GM21515 (cell line): ENCODE data around the gene RPS6KL1.

Experiments used
- ATAC-seq: cut with Tn5 transposase; IDR thresholded peaks from one replicate; pipeline ENCODE4 v1.9.1; 2021; ENCODE audit not compliant: unreplicated experiment

RPS6KL1 gene

DNA sequence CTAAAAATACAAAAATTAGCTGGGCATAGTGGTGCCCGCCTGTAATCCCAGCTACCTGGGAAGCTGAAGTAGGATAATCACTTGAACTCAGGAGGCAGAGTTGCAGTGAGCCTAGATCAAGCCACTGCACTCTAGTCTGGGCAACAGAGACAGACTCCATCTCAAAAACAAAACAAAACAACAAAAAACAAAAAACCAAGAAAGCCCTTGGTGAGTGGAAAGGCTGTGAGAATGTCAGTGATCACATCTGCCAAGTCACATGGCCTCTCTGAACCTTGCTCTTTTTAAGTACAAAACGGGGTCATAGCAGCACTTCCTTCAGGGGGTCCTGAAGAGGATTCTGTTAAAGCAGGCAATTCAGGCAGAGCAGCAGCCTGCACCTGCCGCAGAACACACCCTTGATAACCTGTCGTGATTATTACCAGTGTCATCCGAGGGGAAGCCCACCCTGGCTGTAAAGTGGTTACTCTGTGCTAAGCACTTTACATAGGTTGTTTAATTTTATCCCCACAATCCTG is 9.6 kb downstream of the RPS6KL1 start:
- no peak for ATAC-seq

DNA sequence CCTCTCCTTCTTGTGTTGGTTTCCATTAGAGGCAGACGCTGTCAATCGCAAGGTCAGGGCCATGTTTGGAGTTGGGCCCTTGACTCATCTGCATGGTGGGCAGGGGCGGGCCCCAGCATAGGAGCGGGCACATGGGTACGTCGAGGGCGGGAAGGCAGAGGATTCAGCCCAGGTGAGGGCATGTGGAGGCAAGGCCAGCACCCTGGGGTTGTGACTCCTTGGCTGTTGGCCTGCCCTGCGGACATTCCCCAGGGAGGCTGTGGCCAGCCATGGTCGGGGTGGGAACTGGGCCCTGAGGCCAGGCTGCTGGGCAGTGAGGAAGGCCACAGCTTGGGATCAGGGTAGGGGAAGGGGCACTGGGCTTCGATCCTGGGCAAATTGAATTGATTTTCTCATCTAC is 10.3 kb downstream of the RPS6KL1 start:
- no peak for ATAC-seq

DNA sequence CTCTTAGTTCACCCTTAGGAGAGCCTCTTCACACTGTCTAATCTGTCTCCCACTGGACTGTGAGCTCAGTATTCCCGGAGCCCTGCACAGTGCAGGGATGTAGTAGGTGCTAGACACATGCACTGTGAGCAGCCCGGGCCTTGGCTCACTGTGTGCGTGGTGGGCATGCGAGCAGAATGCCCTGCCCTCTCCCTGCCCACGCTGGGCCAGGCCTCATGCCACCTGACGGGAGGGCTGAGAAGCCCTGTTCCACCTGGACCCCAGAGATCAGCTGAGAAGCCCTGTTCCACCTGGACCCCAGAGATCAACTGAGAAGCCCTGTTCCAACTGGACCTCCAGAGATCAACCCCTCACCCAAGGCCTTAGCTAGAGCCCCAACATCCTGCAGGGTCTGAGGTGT is 10.9 kb downstream of the RPS6KL1 start:
- no peak for ATAC-seq

GRCh38 chr14:74911704-74912103 is 11.4 kb downstream of the RPS6KL1 start:
- no peak for ATAC-seq

- no peak for ATAC-seq
Measured at GRCh38 chr14:74911221-74911620, 11.8 kb downstream of the RPS6KL1 start.

DNA sequence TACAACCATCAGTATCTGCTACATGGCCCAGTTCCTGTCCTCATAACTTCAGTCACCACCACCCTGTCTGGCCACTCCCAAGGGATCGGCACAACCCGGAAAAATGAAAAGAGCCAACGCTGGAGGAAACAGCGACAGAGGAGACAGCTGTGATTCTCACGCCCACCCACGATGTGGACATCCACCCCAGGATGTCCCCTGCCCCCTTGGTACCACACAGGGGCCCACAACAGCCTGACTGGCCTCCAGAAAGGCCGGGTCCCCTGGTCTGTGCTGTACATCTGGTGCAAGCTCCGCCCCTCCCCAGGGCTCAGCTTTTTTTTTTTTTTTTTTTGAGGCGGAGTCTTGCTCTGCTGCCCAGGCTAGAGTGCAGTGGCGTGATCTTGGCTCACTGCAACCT is 12.5 kb downstream of the RPS6KL1 start:
- ATAC-seq: no peak

GRCh38 chr14:74909911-74910310 is 13.1 kb downstream of the RPS6KL1 start:
- no peak for ATAC-seq

DNA sequence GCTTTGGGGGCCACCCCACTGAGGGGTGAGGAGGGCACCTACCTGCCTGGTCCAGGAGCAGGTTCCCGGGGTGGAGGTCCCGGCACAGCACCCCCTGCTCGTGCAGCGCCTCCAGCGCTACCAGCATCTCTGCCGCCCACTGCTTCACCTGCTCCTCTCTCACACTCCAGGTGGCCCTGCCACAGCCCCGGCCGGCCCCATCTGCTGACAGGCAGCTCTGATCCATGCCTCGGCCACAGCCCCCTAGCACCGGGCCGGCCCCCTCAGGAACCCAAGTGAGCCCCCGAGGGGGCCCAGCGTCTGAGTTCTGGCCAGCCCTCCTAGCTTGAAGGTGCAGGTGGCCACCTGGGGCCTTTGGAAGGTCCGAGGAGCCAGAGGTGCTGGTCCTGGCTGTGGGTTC is 13.6 kb downstream of the RPS6KL1 start:
- ATAC-seq: no peak

DNA sequence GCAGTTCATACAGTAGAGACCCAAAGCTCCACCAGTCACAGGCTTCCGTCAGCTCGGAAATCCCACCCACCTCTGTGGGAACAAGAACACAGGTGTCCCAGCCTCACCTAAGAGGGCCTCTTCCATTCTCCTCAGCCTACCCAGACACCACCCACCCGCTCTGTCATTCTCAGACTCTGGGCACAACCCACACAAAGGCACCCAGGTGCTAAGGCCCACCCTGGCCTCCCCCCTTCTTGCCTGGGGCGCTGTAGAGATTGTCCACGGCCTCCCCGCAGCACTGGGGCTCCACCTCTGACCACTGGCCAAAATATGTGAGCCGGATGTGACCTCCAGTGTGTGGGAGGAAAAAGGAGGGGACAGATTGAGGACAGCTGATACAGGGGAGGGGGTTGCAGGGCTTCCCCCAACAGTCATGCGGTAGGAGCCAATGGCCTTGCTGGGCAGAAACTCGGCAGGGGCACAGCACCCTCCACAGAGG is 14.2 kb downstream of the RPS6KL1 start:
- no peak for ATAC-seq

- ATAC-seq: no peak
Measured at GRCh38 chr14:74907744-74908143, 15.3 kb downstream of the RPS6KL1 start.

- no peak for ATAC-seq
Measured at GRCh38 chr14:74906925-74907521, 16.0 kb downstream of the RPS6KL1 start.

- no peak for ATAC-seq
Measured at GRCh38 chr14:74905595-74906142, 17.4 kb downstream of the RPS6KL1 start.

- ATAC-seq: no peak
Measured at GRCh38 chr14:74904635-74905503, 18.2 kb downstream of the RPS6KL1 start.

DNA sequence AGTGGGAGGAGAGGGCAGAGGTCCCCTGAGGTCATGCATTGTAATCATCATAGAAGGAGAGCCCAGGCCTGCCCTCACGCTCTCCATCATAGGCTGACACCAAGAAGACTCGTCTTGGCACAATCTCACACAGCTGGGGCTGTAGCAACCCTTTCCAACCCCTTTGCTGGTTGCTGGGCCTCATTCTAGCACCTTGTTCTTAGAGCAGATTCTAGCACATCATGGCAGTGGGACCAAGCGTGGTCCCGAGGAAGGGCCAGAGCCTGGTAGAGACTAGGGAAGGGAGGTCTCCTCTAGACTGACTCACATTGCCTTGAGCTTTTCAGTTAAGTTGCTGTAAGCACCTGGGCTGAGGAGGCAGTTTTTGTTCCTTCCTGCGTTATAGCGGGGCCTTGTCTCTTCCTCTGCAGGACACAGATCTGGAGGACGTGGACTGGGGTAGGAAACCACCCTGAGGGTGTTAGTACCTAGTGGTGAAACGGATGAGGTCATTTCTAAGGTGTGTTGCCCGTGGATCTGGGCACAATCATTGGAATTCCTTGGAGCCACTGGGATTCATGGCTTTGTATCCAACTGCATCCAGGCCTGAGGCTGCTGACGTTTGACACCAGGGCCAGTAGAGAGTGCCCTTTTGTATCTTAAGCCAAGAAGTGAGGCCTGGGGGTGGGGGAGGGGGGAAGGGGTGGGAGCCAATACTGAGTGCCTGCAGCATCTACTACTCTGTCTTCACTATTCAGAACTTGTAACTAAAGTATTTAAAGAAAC is 19.9 kb downstream of the RPS6KL1 start:
- ATAC-seq: no peak

DNA sequence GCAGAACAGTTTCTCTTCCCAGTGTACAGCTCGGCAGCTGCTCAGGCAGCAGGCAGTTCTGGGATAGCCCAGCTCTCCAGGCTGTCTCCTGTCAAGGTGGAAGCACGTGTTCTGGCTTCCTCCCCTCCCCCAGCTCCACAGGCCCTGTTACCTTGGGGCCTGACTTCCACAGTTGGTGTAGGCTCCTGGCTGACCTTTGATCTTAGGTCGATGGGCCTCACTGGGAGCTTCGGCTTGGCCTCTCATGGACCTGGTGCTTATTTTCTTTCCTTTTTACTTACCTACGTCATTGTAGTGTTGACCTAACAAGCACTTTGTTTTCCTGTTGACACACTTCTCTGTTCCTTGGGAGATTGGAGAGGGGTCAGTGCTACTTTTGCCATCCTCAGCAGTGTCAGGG is 24.4 kb downstream of the RPS6KL1 start:
- no peak for ATAC-seq

DNA sequence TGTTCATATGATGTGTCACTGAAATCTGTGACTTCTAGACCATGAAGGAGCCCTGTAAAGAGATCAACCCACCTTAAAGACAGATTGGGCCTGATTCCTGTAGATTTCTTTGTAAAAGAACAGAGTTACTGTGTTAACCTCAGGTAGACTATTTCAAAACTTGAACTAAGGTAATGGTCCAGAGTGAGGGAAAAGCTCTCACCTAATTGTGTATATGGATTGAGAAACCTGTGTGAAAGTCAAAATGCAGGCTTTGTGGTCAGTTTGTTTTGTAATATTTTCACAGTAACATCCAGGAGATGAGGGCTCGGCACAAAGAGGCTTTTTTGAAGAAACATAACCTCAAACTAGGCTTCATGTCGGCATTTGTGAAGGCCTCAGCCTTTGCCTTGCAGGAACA is 25.0 kb downstream of the RPS6KL1 start:
- no peak for ATAC-seq

DNA sequence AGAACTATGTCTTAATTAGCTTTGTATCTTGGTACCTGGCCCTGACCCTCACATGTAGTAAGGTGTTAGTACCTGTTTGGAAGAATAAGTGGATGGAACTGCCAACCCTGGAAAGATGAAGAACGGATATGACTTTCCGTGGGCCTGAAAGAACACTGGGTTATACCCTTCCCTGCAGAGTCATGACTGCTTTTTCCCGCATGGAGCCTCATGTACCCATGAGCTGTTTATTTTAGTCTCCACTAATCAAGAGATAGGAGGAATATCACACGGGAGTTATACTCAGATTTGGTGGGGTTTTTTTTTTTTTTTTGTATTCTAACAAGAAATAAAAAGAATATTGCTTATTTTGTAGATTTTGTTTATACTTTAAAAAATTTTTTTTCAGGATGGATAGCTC is 25.4 kb downstream of the RPS6KL1 start:
- ATAC-seq: no peak

GRCh38 chr14:74896400-74896799 is 26.7 kb downstream of the RPS6KL1 start:
- ATAC-seq: no peak

GRCh38 chr14:74893614-74894091 is 29.4 kb downstream of the RPS6KL1 start:
- peak; percentile 47 for ATAC-seq

GRCh38 chr14:74892745-74893144 is 30.3 kb downstream of the RPS6KL1 start:
- ATAC-seq: no peak

GRCh38 chr14:74891870-74892269 is 31.2 kb downstream of the RPS6KL1 start:
- no peak for ATAC-seq
